Keratinocyte (primary cell): Measurements from ENCODE around the gene CHCHD6.

Experiments used
- EZH2 ChIP-seq: IDR thresholded peaks from one replicate; pipeline ENCODE4 v1.6.1; 2012; ENCODE audit warnings: inconsistent platforms, mild to moderate bottlenecking, low read length, moderate library complexity
- TF ChIP-seq, protein P1 (sequence below), 3 experiments: IDR thresholded peaks in 1 of 3; conservative IDR thresholded peaks in 1 of 3; optimal IDR thresholded peaks in 1 of 3; 2 replicates in 2 of 3; 3 replicates in 1 of 3; pipeline versions ENCODE3 to v1.5.1; 2011; ENCODE audit warnings: low read length in 3 of 3, mild to moderate bottlenecking in 3 of 3, moderate library complexity in 2 of 3, control low read depth in 1 of 3, inconsistent platforms in 1 of 3; ENCODE audit not compliant: insufficient read depth in 2 of 3; ENCODE audit errors: extremely low read depth in 1 of 3

DNA sequence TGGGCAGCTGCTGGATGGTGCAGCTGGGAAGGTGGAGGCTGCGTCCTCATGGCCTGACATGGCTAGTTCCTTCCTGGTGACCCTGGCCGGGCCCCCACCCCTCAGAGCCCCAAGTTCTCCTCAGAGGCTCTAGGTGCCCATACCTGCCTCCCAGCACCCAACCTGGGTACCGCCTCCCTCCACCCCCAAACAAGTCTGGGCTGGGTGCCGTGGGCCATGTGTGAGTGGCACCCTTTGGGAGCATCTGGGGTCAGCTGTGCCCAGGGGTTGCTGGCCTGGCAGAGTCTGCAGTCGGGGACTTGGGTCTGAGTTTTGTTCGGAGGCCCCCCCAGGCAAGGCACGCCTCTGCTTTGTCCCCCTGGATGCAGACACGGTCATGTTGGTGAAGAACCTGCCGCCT is 289.4 kb downstream of the CHCHD6 start:
- TF ChIP-seq, protein P1, sequence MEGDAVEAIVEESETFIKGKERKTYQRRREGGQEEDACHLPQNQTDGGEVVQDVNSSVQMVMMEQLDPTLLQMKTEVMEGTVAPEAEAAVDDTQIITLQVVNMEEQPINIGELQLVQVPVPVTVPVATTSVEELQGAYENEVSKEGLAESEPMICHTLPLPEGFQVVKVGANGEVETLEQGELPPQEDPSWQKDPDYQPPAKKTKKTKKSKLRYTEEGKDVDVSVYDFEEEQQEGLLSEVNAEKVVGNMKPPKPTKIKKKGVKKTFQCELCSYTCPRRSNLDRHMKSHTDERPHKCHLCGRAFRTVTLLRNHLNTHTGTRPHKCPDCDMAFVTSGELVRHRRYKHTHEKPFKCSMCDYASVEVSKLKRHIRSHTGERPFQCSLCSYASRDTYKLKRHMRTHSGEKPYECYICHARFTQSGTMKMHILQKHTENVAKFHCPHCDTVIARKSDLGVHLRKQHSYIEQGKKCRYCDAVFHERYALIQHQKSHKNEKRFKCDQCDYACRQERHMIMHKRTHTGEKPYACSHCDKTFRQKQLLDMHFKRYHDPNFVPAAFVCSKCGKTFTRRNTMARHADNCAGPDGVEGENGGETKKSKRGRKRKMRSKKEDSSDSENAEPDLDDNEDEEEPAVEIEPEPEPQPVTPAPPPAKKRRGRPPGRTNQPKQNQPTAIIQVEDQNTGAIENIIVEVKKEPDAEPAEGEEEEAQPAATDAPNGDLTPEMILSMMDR (optimal IDR thresholded peaks at IDR 0.05 in 1 of 3, IDR thresholded peaks at IDR 0.05 in 1 of 3, conservative IDR thresholded peaks at IDR 0.05 in 1 of 3; ENCODE audit: extremely low read depth in 1 of 3, insufficient read depth in 2 of 3, low read length in 3 of 3) = no peak
- TF ChIP-seq EZH2 = no peak
